Stimulated activated CD4-positive, alpha-beta T cell treated with anti-CD3 and anti-CD28 coated beads, Interleukin-15, amount 100 ng/mL, for 1 hour (primary cell): ENCODE results near the gene CFAP70.

Source experiments
- DNase-seq, 2 donors: peaks; one replicate each; pipeline ENCODE4 v3.0.0-alpha.2; 2020; ENCODE audit warnings: low read depth in 1 of 2, low spot score in 1 of 2

CFAP70 gene

GRCh38 chr10:73218431-73219191 is 140.1 kb downstream of the CFAP70 start:
- DNase-seq = no peak

DNA sequence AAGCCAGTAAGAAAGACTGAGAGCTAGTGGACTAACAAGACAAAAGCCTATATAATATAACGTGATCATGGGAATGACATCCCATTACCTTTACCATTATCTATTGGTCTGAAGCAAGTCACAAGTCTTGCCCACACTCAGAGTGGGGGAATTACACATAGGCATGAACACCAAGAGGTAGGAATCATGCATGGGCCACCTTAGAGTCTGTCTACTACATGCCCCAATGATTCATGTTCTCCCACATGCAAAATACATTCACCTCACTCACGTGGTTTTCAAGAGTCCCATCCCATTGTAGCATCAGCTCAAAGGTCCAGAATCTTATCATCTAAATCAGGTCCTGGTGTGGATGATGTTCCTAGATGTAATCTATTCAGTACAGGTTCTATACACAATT is 141.0 kb downstream of the CFAP70 start:
- no peak for DNase-seq

DNA sequence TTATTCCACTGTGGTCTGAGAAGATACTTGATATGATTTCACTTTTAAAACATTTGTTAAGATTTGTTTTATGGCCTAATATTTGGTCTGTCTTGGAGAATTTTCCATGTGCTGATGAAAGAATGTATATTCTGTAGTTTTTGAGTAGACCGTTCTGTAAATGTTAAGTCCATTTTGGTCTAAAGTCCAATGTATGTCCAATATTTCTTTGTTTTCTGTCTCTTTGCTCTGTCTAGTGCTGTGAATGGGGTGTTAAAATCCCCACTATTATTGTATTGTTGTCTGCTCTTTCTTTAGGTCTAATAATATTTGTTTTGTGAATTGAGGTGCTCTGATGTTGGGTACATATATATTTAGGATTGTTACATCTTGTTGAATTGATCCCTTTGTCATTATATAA is 142.9 kb downstream of the CFAP70 start:
- no peak for DNase-seq

DNA sequence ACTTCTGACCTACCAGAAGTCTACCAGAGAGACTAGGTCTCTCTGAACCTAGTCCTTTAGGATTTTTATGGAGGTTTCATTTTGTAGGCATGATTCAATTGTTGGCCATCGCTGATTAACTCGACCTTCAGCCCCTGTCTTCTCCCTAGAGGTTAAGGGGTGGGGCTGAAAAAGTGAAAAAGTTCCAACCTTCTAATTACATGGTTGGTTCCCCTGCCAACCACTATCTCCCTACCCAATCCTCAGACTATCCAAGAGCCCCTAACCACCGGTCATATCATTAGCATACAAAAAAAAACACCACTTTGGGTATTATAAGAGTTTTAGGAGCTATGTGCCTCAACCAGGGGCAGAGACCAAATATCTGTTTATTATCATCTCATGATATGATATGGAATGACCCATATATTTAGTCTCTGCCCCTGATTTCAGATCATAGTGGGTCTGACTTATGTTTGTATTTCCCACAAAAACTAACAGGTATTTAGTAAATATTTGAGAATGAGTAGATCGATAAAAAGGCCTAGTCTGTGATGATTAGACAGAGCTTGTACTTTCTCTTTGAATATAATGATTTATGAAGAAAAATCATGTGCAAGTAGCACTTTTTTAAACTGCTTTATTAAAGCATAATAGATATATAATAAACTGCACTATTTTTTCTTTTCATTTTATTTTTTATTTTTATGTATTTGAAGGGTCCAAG is 147.4 kb downstream of the CFAP70 start:
- no peak for DNase-seq

GRCh38 chr10:73210395-73211105 is 148.1 kb downstream of the CFAP70 start:
- DNase-seq = no peak

DNA sequence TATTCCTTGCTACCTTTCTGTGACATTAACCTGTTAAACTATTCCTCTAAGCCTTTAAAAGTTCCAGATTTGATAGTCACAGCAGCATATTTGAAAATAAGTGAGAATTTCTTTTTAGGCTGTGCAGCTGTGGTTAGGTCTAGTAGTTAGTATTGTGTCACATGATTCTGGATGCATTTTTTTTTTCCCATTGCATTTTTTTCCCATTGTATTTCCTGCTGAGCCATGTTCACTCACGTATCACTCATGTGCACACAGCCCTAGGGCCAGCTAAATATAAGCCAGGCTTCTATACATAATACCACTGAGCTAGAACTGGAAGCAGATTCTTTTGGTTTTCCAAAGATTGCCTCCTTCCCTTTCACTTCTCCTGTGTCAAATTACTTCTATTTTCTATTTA is 149.0 kb downstream of the CFAP70 start:
- no peak for DNase-seq

GRCh38 chr10:73207883-73208282 is 150.8 kb downstream of the CFAP70 start:
- no peak for DNase-seq

GRCh38 chr10:73206385-73206784 is 152.3 kb downstream of the CFAP70 start:
- no peak for DNase-seq

GRCh38 chr10:73205890-73206289 is 152.8 kb downstream of the CFAP70 start:
- DNase-seq = no peak

DNA sequence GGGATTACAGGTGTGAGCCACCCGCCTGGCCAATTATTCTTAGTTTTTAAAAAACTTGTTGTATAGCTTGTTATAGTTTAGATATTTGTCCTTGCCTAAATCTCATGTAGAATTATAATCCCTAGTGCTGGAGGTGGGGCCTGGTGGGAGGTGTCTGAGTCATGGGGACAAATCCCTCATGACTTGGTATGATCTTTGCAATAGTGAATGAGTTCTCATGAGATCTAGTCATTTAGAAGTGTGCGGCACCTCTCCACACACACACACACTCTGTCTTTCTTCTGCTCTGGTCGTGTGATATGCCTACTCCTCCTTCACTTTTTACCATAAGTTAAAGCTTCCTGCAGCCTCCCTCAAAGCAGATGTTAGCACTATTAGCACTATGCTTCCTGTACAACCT is 153.6 kb downstream of the CFAP70 start:
- DNase-seq = no peak
